ENCODE data around the gene ZBTB20. TPM values are rescaled to one million over a fixed set of nuclear protein-coding genes. Genes with fewer than 3 reads are reported as not detected.
A peak's percentile ranks its signal among the peaks of the same experiment; 100 is the strongest.

Gene ZBTB20
- total and polyA plus RNA-seq, 12 donors = 0.57 to 105 (median 86.8) TPM

DNA sequence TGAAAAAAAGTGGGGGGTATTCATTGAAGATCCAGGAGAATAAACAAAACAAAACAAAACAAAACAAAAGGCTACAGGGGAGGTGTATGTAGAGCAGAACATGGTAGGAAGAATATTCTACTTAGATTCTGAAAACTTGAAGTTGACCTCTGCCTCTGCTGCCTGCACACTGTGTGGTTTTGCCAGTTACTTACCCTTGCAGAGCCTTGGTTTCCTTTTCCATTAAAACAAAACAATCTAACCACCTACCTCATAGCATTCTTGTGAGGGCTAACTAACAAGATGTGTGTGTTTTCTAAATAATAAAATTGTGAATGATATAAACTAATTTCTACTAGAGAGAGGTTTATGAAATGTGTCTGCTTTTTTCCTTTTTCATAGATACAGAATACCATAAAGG is 430.2 kb downstream of the ZBTB20 start:
- Histone ChIP-seq H3K4me3 (no peak overlapping the region), H3K36me3 (no peaks in the 10 kb centered on the region), H3K9me3 (no peaks in the 10 kb centered on the region), H3K27me3 (no peaks in the 10 kb centered on the region), H3K4me1 (peaks cover 0 to 59% (median 16%) of the 10 kb centered on the region in 9 donors), H3K27ac (peak overlapping the region in 1 of 10 donors; percentile 22)
- DNase-seq (no peak), ATAC-seq (no peak)
- intact Hi-C loops (cut with DNase I) = no loop called here
- TF ChIP-seq, protein P1, sequence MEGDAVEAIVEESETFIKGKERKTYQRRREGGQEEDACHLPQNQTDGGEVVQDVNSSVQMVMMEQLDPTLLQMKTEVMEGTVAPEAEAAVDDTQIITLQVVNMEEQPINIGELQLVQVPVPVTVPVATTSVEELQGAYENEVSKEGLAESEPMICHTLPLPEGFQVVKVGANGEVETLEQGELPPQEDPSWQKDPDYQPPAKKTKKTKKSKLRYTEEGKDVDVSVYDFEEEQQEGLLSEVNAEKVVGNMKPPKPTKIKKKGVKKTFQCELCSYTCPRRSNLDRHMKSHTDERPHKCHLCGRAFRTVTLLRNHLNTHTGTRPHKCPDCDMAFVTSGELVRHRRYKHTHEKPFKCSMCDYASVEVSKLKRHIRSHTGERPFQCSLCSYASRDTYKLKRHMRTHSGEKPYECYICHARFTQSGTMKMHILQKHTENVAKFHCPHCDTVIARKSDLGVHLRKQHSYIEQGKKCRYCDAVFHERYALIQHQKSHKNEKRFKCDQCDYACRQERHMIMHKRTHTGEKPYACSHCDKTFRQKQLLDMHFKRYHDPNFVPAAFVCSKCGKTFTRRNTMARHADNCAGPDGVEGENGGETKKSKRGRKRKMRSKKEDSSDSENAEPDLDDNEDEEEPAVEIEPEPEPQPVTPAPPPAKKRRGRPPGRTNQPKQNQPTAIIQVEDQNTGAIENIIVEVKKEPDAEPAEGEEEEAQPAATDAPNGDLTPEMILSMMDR (IDR thresholded peaks at IDR 0.05) = no peak

DNA sequence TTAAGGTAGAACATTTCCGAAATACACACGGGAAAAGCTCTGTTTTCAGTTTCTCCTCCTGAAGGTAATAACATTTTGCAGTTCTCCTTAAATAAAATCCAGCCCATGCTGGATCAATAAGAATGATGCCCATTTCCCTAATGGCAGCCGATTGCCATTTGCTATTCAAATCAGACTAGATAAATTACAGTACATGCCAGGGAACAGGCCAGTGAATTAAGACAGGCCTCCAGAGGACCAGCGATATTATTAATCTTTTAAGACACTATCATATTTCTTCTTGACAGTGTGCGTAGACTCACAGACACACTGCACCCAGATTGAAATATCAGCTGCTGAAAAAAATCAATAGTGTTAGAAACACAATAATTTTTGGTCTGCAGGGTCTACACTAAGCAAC is 431.0 kb downstream of the ZBTB20 start:
- Histone ChIP-seq H3K27me3 (no peaks in the 10 kb centered on the region), H3K4me1 (peaks cover 0 to 64% (median 16%) of the 10 kb centered on the region in 9 donors), H3K9me3 (no peaks in the 10 kb centered on the region), H3K36me3 (no peaks in the 10 kb centered on the region), H3K27ac (no peak overlapping the region), H3K4me3 (no peak overlapping the region)
- intact Hi-C loops (cut with DNase I) = no loop called here
- ATAC-seq = no peak
- TF ChIP-seq, protein P1 (IDR thresholded peaks at IDR 0.05) = no peak
- WGBS, 2 donors = 87 to 89% methylated on average over 5 of the region's 5 CpGs
- no peak for DNase-seq

DNA sequence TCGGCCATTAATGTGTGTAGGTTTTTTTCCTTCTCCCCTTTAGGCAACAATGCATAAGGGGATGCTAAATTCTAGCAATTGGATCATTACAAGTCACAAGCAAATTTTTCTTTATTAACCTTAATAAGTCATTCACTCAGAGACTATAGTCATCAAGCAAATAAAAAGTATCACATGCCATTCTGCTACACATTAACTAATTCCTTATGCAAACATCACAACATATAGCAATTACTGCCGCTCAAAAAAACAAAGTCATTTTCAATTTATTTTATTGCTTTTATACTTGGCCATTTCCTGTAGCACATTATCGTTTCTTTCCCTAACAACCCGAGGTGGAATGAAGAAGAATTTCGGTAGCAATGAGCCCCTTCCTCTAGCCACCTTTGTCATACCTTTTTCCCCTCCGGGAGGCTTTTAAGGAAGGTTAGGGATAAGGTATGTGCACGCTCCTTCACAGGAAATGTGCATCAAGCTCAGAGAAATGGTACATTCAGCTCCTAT is 432.1 kb downstream of the ZBTB20 start:
- H3K9me3 ChIP-seq = no peaks in the 10 kb centered on the region
- ATAC-seq = no peak
- 90 to 91% methylated on average over 7 of the region's 7 CpGs for WGBS, 2 donors
- H3K36me3 ChIP-seq = no peaks in the 10 kb centered on the region
- no peaks in the 10 kb centered on the region for H3K27me3 ChIP-seq
- peaks cover 0 to 68% (median 16%) of the 10 kb centered on the region in 9 donors for H3K4me1 ChIP-seq
- H3K4me3 ChIP-seq = no peak overlapping the region
- TF ChIP-seq, protein P1 (IDR thresholded peaks at IDR 0.05) = no peak
- intact Hi-C loops (cut with DNase I) = no loop called here
- DNase-seq = no peak
- H3K27ac ChIP-seq = peak overlapping the region in 4 of 10 donors; percentile 4 to 57 (median 34)

DNA sequence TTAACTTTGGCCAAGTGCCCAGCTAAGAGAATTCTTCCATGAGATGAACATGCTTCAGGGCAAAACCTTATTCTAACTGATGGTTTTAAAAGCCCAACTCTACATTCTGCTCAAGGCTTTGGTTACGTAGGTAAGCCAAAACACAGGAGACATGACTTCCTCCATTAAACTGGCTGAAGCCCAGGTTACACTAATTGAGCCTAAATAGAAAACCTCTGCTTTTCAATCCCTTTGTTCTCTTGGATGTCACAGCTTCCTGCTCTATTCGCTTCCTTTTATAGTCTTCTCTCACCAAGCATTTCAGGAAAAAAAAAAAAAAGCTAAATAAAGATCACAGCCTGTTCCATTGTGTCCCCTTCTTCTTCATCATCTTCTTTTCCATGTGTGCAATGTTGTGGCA is 432.9 kb downstream of the ZBTB20 start:
- Histone ChIP-seq H3K27me3 (no peaks in the 10 kb centered on the region), H3K27ac (peak overlapping the region in 7 of 10 donors; percentile 4 to 57 (median 32)), H3K4me1 (peaks cover 0 to 60% (median 14%) of the 10 kb centered on the region in 9 donors), H3K9me3 (no peaks in the 10 kb centered on the region), H3K4me3 (no peak overlapping the region), H3K36me3 (no peaks in the 10 kb centered on the region)
- 67 to 73% methylated on average over 2 of the region's 2 CpGs for WGBS, 2 donors
- ATAC-seq (peak in 7 of 8 donors; percentile 14 to 73 (median 32)), DNase-seq (no peak)
- intact Hi-C loops (cut with DNase I) = no loop called here
- TF ChIP-seq, protein P1 (IDR thresholded peaks at IDR 0.05) = no peak

Data from heart right ventricle (tissue), 16 donors.